Epidermal melanocyte (primary cell): ENCODE results near the gene IGFL3.
"Not testable (repeated sequence)": the region's sequence is repeated elsewhere in the genome, so short reads cannot be mapped to it uniquely, and the experiment has no call there.

Experiments
- DNase-seq: peaks from one replicate; pipeline ENCODE4 v3.0.0; 2011; ENCODE audit warnings: low spot score; ENCODE audit not compliant: insufficient read length

The IGFL3 gene

GRCh38 chr19:46125447-46125846, 959 bp upstream of the IGFL3 start:
- DNase-seq, result no peak

GRCh38 chr19:46118136-46118535, 6.4 kb downstream of the IGFL3 start:
- no peak for DNase-seq

GRCh38 chr19:46116121-46116520, 8.4 kb downstream of the IGFL3 start:
- no peak for DNase-seq

GRCh38 chr19:46115396-46116106, 8.9 kb downstream of the IGFL3 start:
- peak; percentile 26 for DNase-seq

GRCh38 chr19:46113726-46114125, 10.8 kb downstream of the IGFL3 start:
- DNase-seq, result no peak

GRCh38 chr19:46112527-46112926, 12.0 kb downstream of the IGFL3 start:
- DNase-seq, result no peak

GRCh38 chr19:46111376-46111775, 13.1 kb downstream of the IGFL3 start:
- DNase-seq, result no peak

- no peak for DNase-seq
Measured at GRCh38 chr19:46109876-46110275, 14.6 kb downstream of the IGFL3 start.

- no peak for DNase-seq
Measured at GRCh38 chr19:46107371-46107770, 17.1 kb downstream of the IGFL3 start.

GRCh38 chr19:46102333-46102732, 22.2 kb downstream of the IGFL3 start:
- not testable (repeated sequence) for DNase-seq

GRCh38 chr19:46101293-46101692, 23.2 kb downstream of the IGFL3 start:
- no peak for DNase-seq

- no peak for DNase-seq
Measured at GRCh38 chr19:46100344-46100743, 24.1 kb downstream of the IGFL3 start.

- DNase-seq, result no peak
Measured at GRCh38 chr19:46090444-46090843, 34.0 kb downstream of the IGFL3 start.

GRCh38 chr19:46089432-46089831, 35.1 kb downstream of the IGFL3 start:
- DNase-seq, result no peak

GRCh38 chr19:46088101-46088500, 36.4 kb downstream of the IGFL3 start:
- DNase-seq, result no peak

- no peak for DNase-seq
Measured at GRCh38 chr19:46085888-46086287, 38.6 kb downstream of the IGFL3 start.

GRCh38 chr19:46082728-46083050, 41.8 kb downstream of the IGFL3 start:
- no peak for DNase-seq

- no peak for DNase-seq
Measured at GRCh38 chr19:46081928-46082727, 42.4 kb downstream of the IGFL3 start.

- DNase-seq, result no peak
Measured at GRCh38 chr19:46080561-46080960, 43.9 kb downstream of the IGFL3 start.

GRCh38 chr19:46079576-46079975, 44.9 kb downstream of the IGFL3 start:
- DNase-seq, result no peak

- DNase-seq, result not testable (repeated sequence)
Measured at GRCh38 chr19:46078573-46079332, 45.7 kb downstream of the IGFL3 start.

- no peak for DNase-seq
Measured at GRCh38 chr19:46077815-46078167, 46.7 kb downstream of the IGFL3 start.
